GM10266 (cell line): ENCODE results near the gene RAD23B.

ENCODE experiments used
- DNase-seq: peaks from one replicate; pipeline ENCODE4 v3.0.0; 2012; ENCODE audit errors: extremely low spot score
- TF ChIP-seq, protein P1 (sequence below): IDR thresholded peaks from 2 replicates; pipeline ENCODE4 v1.5.1; 2012; ENCODE audit warnings: mild to moderate bottlenecking, low read depth; ENCODE audit not compliant: control insufficient read depth, insufficient read depth; ENCODE audit errors: missing control alignments

RAD23B gene

DNA sequence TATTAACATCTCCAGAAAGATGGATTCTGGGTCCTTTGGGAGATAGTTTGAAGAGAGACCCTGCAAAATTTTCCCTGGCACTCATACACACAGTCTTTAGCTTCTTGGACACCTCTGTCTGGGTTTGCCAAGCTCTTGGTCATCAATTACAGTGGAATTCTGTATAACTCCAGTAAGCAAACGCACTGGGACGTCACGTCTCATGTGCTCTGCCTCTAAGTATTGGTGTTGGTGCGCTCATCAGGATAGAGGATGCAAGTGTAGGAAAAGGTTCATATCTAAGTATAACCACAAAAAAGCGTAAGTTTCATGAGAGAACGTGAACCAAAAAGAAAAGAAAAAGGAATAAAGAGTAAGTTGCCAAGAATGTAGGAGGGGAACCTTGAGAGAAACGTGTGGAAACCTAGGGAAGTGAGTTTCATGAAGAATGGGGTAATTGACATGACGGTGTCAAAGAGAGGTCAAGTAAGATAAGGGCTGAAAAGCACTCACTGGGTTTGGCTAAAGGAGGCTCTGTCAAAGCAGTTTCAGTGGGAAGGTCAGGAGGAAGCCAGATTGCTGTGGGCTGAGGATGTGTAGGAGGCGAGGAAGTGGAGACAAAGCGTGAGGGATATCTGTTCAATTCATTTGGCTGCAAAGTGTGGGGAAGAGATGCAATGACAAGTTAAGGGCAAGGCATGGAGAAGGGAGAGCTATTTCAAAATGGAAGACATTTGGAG lies 92.7 kb downstream of the RAD23B start:
- TF ChIP-seq, protein P1, sequence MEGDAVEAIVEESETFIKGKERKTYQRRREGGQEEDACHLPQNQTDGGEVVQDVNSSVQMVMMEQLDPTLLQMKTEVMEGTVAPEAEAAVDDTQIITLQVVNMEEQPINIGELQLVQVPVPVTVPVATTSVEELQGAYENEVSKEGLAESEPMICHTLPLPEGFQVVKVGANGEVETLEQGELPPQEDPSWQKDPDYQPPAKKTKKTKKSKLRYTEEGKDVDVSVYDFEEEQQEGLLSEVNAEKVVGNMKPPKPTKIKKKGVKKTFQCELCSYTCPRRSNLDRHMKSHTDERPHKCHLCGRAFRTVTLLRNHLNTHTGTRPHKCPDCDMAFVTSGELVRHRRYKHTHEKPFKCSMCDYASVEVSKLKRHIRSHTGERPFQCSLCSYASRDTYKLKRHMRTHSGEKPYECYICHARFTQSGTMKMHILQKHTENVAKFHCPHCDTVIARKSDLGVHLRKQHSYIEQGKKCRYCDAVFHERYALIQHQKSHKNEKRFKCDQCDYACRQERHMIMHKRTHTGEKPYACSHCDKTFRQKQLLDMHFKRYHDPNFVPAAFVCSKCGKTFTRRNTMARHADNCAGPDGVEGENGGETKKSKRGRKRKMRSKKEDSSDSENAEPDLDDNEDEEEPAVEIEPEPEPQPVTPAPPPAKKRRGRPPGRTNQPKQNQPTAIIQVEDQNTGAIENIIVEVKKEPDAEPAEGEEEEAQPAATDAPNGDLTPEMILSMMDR = no peak
- no peak for DNase-seq

DNA sequence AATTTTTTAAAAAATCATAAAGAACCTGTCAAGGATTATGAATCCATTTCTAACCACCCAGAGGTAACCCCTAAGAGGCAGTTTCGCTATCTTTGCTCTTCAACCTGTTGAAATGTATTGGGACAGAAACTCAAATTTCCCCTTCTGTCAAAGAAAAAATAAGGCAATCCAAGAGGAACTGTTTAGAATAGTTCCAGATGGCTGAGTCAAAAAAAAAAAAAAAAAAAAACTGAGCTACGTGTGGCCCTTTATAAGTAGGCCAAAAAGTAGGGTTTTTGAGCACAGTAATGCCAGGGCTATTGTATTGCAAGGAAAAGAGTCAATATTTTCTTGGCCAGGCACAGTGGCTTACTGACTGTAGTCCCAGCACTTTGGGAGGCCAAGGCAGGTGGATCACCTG lies 94.9 kb downstream of the RAD23B start:
- no peak for DNase-seq
- TF ChIP-seq, protein P1 = no peak
